ENCODE data around the gene GNAQ. TPM values are rescaled to one million over a fixed set of nuclear protein-coding genes. Genes with fewer than 3 reads are reported as not detected.

GNAQ gene
- total and polyA plus RNA-seq, 4 experiments from 2014 or later = 6.9 to 57.2 (median 34.5) TPM

GRCh38 chr9:77785341-77785740, 246.3 kb downstream of the GNAQ start:
- no peak overlapping the region for H3K27ac ChIP-seq (ENCODE audit: low read depth, low read length)
- peaks cover 0 to 2% (median 0%) of the 10 kb centered on the region in 8 donors for H3K9me3 Mint-ChIP-seq
- H3K36me3 Mint-ChIP-seq = peaks cover 35 to 44% of the 10 kb centered on the region in 2 donors
- no peak overlapping the region for H3K4me3 Mint-ChIP-seq
- no peak overlapping the region for H3K4me3 ChIP-seq (ENCODE audit: low read length in 2 of 2)
- no peaks in the 10 kb centered on the region for H3K36me3 ChIP-seq (ENCODE audit: insufficient read depth, low read length)
- no peak overlapping the region for H3K27ac Mint-ChIP-seq
- H3K27me3 Mint-ChIP-seq = no peaks in the 10 kb centered on the region
- peaks cover 14% of the 10 kb centered on the region for H3K4me1 ChIP-seq (ENCODE audit: insufficient read depth, low read length)
- CTCF ChIA-PET (ENCODE audit: partially characterized antibody) = no interaction called here
- POLR2A ChIA-PET (ENCODE audit: partially characterized antibody) = interaction anchor here (1.0 kb wide), 1 partner anchor 9 kb away, joined by 4 read pairs; no protein-coding TSS in a partner anchor
- no peak for DNase-seq
- no peaks in the 10 kb centered on the region for H3K9me3 ChIP-seq (ENCODE audit: control insufficient read depth in 1 of 2, low read length in 2 of 2)
- intact Hi-C loops (cut with micrococcal nuclease) = no loop called here
- H3K4me1 Mint-ChIP-seq = peaks cover 14 to 26% (median 20%) of the 10 kb centered on the region in 4 donors
- no peaks in the 10 kb centered on the region for H3K27me3 ChIP-seq (ENCODE audit: insufficient read depth, low read length)

DNA sequence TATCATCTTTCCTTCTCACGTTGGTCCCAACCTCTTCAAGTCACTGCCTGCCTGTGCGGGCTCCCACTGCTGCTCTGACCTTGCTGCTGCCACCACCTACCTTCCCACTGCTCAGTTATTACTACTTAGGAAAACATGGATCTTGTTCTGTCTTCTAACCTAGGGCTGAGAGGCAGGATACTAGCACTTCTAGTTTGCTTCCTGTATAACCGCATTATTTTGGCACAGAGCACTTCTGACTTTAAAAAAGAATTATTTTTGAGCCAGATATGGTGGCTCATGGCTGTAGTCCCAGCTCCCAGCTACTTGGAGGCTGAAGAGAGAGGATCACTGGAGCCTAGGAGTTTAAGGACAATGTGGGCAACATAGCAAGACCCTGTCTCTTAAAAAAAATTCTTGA, 248.1 kb downstream of the GNAQ start:
- Mint-ChIP-seq H3K4me3 (peak overlapping the region in 3 of 8 donors; percentile 58 to 69 (median 61)), H3K36me3 (peaks cover 40 to 42% of the 10 kb centered on the region in 2 donors), H3K27ac (peak overlapping the region in 3 of 7 donors; percentile 48 to 90 (median 89)), H3K4me1 (peaks cover 25 to 44% (median 32%) of the 10 kb centered on the region in 4 donors), H3K27me3 (no peaks in the 10 kb centered on the region), H3K9me3 (peaks cover 0 to 2% (median 0%) of the 10 kb centered on the region in 8 donors)
- Histone ChIP-seq H3K9me3 (ENCODE audit: control insufficient read depth in 1 of 2, low read length in 2 of 2) (no peaks in the 10 kb centered on the region), H3K27me3 (ENCODE audit: insufficient read depth, low read length) (no peaks in the 10 kb centered on the region), H3K36me3 (ENCODE audit: insufficient read depth, low read length) (no peaks in the 10 kb centered on the region), H3K4me1 (ENCODE audit: insufficient read depth, low read length) (peaks cover 28% of the 10 kb centered on the region), H3K27ac (ENCODE audit: low read depth, low read length) (no peak overlapping the region), H3K4me3 (ENCODE audit: low read length in 2 of 2) (no peak overlapping the region)
- ChIA-PET POLR2A (ENCODE audit: partially characterized antibody) (no interaction called here), CTCF (ENCODE audit: partially characterized antibody) (no interaction called here)
- no peak for DNase-seq
- intact Hi-C loops (cut with micrococcal nuclease) = no loop called here

- DNase-seq = peak in 2 of 5 donors; percentile 11 to 34
These were observed 252.6 kb downstream of the GNAQ start for GRCh38 chr9:77779010-77779409.

DNA sequence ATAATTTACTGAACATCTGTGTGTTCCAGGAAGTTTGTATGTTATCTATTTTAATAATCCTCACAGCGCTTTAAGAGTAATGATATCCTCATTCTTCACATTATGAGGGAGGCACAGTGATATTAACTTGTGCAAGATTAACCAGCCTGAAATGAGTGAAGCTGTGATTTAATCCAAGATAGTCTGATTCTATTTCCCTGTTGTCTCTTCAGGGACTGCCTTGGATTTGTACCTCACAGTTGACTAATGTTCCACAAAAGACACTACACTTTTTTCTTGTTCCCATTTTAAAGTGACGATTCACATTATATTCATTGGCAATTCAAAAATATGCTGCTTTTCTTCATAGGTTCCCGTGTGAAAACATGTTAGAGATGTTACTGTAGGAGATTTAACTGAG, 258.2 kb downstream of the GNAQ start:
- H3K27me3 ChIP-seq (ENCODE audit: insufficient read depth, low read length) = no peaks in the 10 kb centered on the region
- Mint-ChIP-seq H3K4me1 (peaks cover 4 to 27% (median 14%) of the 10 kb centered on the region in 4 donors), H3K9me3 (peaks cover 0 to 6% (median 0%) of the 10 kb centered on the region in 8 donors), H3K27ac (peak overlapping the region in 4 of 7 donors; percentile 2 to 37 (median 18)), H3K36me3 (peaks cover 37 to 61% of the 10 kb centered on the region in 2 donors), H3K27me3 (no peaks in the 10 kb centered on the region), H3K4me3 (no peak overlapping the region)
- no peaks in the 10 kb centered on the region for H3K9me3 ChIP-seq (ENCODE audit: control insufficient read depth in 1 of 2, low read length in 2 of 2)
- ChIA-PET POLR2A (ENCODE audit: partially characterized antibody) (no interaction called here), CTCF (ENCODE audit: partially characterized antibody) (interaction anchor here (0.8 to 1.1 kb wide), 3 partner anchors 8 to 262 kb away, joined by 3 to 4 read pairs (median 3); no protein-coding TSS in a partner anchor)
- DNase-seq = no peak
- H3K4me3 ChIP-seq (ENCODE audit: low read length in 2 of 2) = no peak overlapping the region
- no peaks in the 10 kb centered on the region for H3K36me3 ChIP-seq (ENCODE audit: insufficient read depth, low read length)
- H3K27ac ChIP-seq (ENCODE audit: low read depth, low read length) = no peak overlapping the region
- intact Hi-C loops (cut with micrococcal nuclease) = no loop called here
- no peaks in the 10 kb centered on the region for H3K4me1 ChIP-seq (ENCODE audit: insufficient read depth, low read length)

More at GRCh38 chr9:77779010-77779409, 252.6 kb downstream of the GNAQ start:
- Mint-ChIP-seq H3K27ac (peak overlapping the region; percentile 47 to 91 (median 85)), H3K4me3 (peak overlapping the region; percentile 75 to 88 (median 86)), H3K9me3 (peaks cover 0 to 6% (median 0%) of the 10 kb centered on the region in 8 donors), H3K36me3 (peaks cover 35 to 39% of the 10 kb centered on the region in 2 donors), H3K4me1 (peaks cover 29 to 48% (median 38%) of the 10 kb centered on the region in 4 donors), H3K27me3 (no peaks in the 10 kb centered on the region)
- CTCF ChIA-PET (ENCODE audit: partially characterized antibody) = interaction anchor here (1.0 kb wide), 1 partner anchor 63 kb away, joined by 3 read pairs; no protein-coding TSS in a partner anchor
- Histone ChIP-seq H3K36me3 (ENCODE audit: insufficient read depth, low read length) (no peaks in the 10 kb centered on the region), H3K27me3 (ENCODE audit: insufficient read depth, low read length) (no peaks in the 10 kb centered on the region), H3K9me3 (ENCODE audit: control insufficient read depth in 1 of 2, low read length in 2 of 2) (no peaks in the 10 kb centered on the region), H3K4me3 (ENCODE audit: low read length in 2 of 2) (peak overlapping the region; percentile 8 to 9), H3K27ac (ENCODE audit: low read depth, low read length) (peak overlapping the region; percentile 45), H3K4me1 (ENCODE audit: insufficient read depth, low read length) (peaks cover 28% of the 10 kb centered on the region)
- POLR2A ChIA-PET (ENCODE audit: partially characterized antibody) = interaction anchor here (1.2 kb wide), 1 partner anchor 340 kb away, joined by 3 read pairs; no protein-coding TSS in a partner anchor
- intact Hi-C loops (cut with micrococcal nuclease) = loop anchor here (5.0 kb wide), 1 partner anchor 322 kb away; no protein-coding TSS in a partner anchor

DNA sequence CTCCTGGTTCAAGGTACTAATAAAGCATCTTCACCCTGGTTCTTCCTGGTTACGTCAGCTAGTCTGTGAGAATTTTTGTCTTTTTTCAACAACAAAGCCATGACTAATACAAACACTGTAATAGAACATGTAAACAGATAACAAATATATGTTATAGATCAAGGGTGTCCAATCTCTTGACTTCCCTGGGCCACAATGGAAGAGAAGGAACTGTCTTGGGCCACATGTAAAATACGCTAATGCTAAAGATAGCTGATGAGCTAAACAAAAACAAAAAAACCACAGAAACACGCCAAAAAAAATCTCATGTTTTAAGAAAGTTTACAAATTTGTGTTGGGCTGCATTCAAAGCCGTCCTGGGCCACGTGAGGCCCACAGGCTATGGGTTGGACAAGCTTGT, 259.0 kb downstream of the GNAQ start:
- ChIA-PET CTCF (ENCODE audit: partially characterized antibody) (interaction anchor here (0.8 to 1.1 kb wide), 2 partner anchors 22 to 263 kb away, joined by 3 to 4 read pairs; no protein-coding TSS in a partner anchor), POLR2A (ENCODE audit: partially characterized antibody) (no interaction called here)
- H3K4me3 ChIP-seq (ENCODE audit: low read length in 2 of 2) = no peak overlapping the region
- Mint-ChIP-seq H3K36me3 (peaks cover 34 to 58% of the 10 kb centered on the region in 2 donors), H3K9me3 (peaks cover 0 to 2% (median 0%) of the 10 kb centered on the region in 8 donors), H3K4me1 (peaks cover 0 to 24% (median 10%) of the 10 kb centered on the region in 4 donors), H3K4me3 (no peak overlapping the region), H3K27ac (peak overlapping the region in 1 of 7 donors; percentile 69), H3K27me3 (no peaks in the 10 kb centered on the region)
- no peaks in the 10 kb centered on the region for H3K4me1 ChIP-seq (ENCODE audit: insufficient read depth, low read length)
- no peaks in the 10 kb centered on the region for H3K27me3 ChIP-seq (ENCODE audit: insufficient read depth, low read length)
- H3K9me3 ChIP-seq (ENCODE audit: control insufficient read depth in 1 of 2, low read length in 2 of 2) = no peaks in the 10 kb centered on the region
- no peaks in the 10 kb centered on the region for H3K36me3 ChIP-seq (ENCODE audit: insufficient read depth, low read length)
- intact Hi-C loops (cut with micrococcal nuclease) = no loop called here
- no peak overlapping the region for H3K27ac ChIP-seq (ENCODE audit: low read depth, low read length)
- no peak for DNase-seq

GRCh38 chr9:77771171-77771570, 260.4 kb downstream of the GNAQ start:
- Histone ChIP-seq H3K9me3 (ENCODE audit: control insufficient read depth in 1 of 2, low read length in 2 of 2) (no peaks in the 10 kb centered on the region), H3K4me3 (ENCODE audit: low read length in 2 of 2) (no peak overlapping the region), H3K4me1 (ENCODE audit: insufficient read depth, low read length) (no peaks in the 10 kb centered on the region), H3K36me3 (ENCODE audit: insufficient read depth, low read length) (no peaks in the 10 kb centered on the region), H3K27me3 (ENCODE audit: insufficient read depth, low read length) (no peaks in the 10 kb centered on the region), H3K27ac (ENCODE audit: low read depth, low read length) (no peak overlapping the region)
- H3K9me3 Mint-ChIP-seq = no peaks in the 10 kb centered on the region
- H3K4me1 Mint-ChIP-seq = peaks cover 0 to 23% (median 7%) of the 10 kb centered on the region in 4 donors
- intact Hi-C loops (cut with micrococcal nuclease) = no loop called here
- no peaks in the 10 kb centered on the region for H3K27me3 Mint-ChIP-seq
- POLR2A ChIA-PET (ENCODE audit: partially characterized antibody) = no interaction called here
- H3K36me3 Mint-ChIP-seq = peaks cover 28 to 52% of the 10 kb centered on the region in 2 donors
- H3K4me3 Mint-ChIP-seq = no peak overlapping the region
- peak overlapping the region in 2 of 7 donors; percentile 26 to 58 for H3K27ac Mint-ChIP-seq
- CTCF ChIA-PET (ENCODE audit: partially characterized antibody) = no interaction called here
- DNase-seq = no peak

GRCh38 chr9:77770340-77770739, 261.3 kb downstream of the GNAQ start:
- Histone ChIP-seq H3K27me3 (ENCODE audit: insufficient read depth, low read length) (no peaks in the 10 kb centered on the region), H3K4me3 (ENCODE audit: low read length in 2 of 2) (no peak overlapping the region), H3K27ac (ENCODE audit: low read depth, low read length) (no peak overlapping the region), H3K36me3 (ENCODE audit: insufficient read depth, low read length) (no peaks in the 10 kb centered on the region), H3K4me1 (ENCODE audit: insufficient read depth, low read length) (peaks cover 4% of the 10 kb centered on the region), H3K9me3 (ENCODE audit: control insufficient read depth in 1 of 2, low read length in 2 of 2) (no peaks in the 10 kb centered on the region)
- POLR2A ChIA-PET (ENCODE audit: partially characterized antibody) = no interaction called here
- no peak overlapping the region for H3K4me3 Mint-ChIP-seq
- peaks cover 28 to 57% of the 10 kb centered on the region in 2 donors for H3K36me3 Mint-ChIP-seq
- H3K9me3 Mint-ChIP-seq = peaks cover 0 to 6% (median 0%) of the 10 kb centered on the region in 8 donors
- CTCF ChIA-PET (ENCODE audit: partially characterized antibody) = interaction anchor here (0.6 kb wide), 1 partner anchor 20 kb away, joined by 3 read pairs; no protein-coding TSS in a partner anchor
- DNase-seq = no peak
- H3K27me3 Mint-ChIP-seq = no peaks in the 10 kb centered on the region
- H3K4me1 Mint-ChIP-seq = peaks cover 0 to 29% (median 10%) of the 10 kb centered on the region in 4 donors
- peak overlapping the region in 2 of 7 donors; percentile 9 to 53 for H3K27ac Mint-ChIP-seq
- intact Hi-C loops (cut with micrococcal nuclease) = no loop called here
